NCI-H1092 (cell line): ENCODE results near the gene SCN2A.
"Not testable (repeated sequence)": the region's sequence is repeated elsewhere in the genome, so short reads cannot be mapped to it uniquely, and the experiment has no call there.

Source experiments
- DNase-seq: peaks from one replicate; lab custom pipeline; 2025; lab: John Stamatoyannopoulos, UW

Gene SCN2A

GRCh38 chr2:165328272-165328671, 89.1 kb downstream of the SCN2A start:
- DNase-seq = no peak

GRCh38 chr2:165344276-165344675, 105.1 kb downstream of the SCN2A start:
- DNase-seq = not testable (repeated sequence)

GRCh38 chr2:165348441-165348840, 109.2 kb downstream of the SCN2A start:
- no peak for DNase-seq

GRCh38 chr2:165349181-165349580, 110.0 kb downstream of the SCN2A start:
- no peak for DNase-seq

DNA sequence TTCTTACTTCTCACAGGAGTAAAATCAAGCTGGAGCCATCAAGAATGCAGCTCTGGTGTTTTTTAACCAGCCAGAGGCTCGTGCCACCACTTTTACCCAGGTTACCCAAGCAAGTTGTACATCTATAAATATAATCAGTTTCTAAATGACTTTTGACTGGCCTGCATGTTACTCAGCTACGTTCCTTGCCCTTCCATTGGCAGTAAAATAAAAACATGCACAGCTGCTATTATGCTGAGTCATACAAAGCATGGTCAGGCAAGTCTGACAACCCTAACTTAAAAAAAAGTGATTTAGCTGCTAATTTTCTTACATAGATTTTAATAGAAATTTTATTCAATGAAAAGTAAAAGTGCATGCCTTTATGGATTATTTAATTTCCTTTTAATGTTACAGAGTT, 118.5 kb downstream of the SCN2A start:
- no peak for DNase-seq

DNA sequence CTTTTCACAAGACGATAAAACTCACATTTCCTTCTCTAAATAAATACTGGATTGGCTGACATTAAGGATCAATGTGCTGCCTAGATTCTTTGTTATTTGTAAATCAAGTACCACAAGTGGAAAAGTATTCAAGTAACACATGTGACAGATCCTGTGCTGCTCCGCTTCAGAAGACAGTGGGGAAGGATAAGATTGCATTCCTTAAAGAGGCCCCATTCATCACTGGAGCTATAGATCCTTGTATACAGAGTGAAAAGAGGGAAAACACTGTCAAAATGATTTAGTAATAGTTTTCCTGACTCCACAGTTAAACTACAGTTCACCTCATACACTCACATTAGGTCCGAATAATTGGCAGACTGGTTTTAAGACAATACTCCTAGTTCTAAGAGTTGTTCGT, 122.3 kb downstream of the SCN2A start:
- DNase-seq = no peak

GRCh38 chr2:165369131-165369897, 130.1 kb downstream of the SCN2A start:
- no peak for DNase-seq

DNA sequence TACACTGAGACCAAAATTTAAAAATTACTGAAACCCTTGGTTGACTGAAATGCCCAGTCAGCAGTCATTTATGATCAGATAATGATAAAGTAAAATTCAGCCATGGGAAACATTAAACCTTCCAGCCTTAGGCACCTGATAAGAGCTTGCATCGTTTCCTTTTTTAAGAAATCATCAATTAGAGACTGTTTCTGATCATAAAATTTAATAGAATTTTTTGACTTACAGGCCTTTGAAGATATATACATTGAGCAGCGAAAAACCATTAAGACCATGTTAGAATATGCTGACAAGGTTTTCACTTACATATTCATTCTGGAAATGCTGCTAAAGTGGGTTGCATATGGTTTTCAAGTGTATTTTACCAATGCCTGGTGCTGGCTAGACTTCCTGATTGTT, 130.7 kb downstream of the SCN2A start:
- DNase-seq = no peak

DNA sequence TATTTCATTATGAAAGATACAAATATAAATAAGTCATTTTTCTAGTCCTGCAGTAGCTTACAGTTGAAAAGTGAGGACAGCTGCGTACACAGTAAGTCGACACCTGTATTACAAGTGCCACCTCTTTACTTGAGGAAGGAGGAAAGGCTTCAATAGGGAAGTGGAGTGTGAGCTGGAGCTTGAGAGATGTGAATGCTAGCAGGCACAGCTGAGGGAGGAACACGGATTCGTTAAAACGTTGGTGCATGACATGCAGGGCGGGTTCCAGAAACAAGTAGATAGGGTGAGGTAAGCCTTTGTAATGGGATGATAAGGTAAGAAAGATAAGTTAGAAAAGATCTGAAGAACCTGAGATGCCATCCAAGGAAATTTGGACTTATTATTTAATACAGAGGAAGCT, 132.1 kb downstream of the SCN2A start:
- peak; percentile 62 for DNase-seq

- DNase-seq = no peak
Observed at GRCh38 chr2:165373278-165374010, 134.2 kb downstream of the SCN2A start.

GRCh38 chr2:165376571-165376975, 137.4 kb downstream of the SCN2A start:
- DNase-seq = no peak

- no peak for DNase-seq
Observed at GRCh38 chr2:165382362-165382761, 143.1 kb downstream of the SCN2A start.

GRCh38 chr2:165390875-165391274, 151.7 kb downstream of the SCN2A start:
- DNase-seq = no peak

GRCh38 chr2:165391791-165392190, 152.6 kb downstream of the SCN2A start:
- DNase-seq = no peak

GRCh38 chr2:165398603-165399002, 159.4 kb downstream of the SCN2A start:
- not testable (repeated sequence) for DNase-seq

DNA sequence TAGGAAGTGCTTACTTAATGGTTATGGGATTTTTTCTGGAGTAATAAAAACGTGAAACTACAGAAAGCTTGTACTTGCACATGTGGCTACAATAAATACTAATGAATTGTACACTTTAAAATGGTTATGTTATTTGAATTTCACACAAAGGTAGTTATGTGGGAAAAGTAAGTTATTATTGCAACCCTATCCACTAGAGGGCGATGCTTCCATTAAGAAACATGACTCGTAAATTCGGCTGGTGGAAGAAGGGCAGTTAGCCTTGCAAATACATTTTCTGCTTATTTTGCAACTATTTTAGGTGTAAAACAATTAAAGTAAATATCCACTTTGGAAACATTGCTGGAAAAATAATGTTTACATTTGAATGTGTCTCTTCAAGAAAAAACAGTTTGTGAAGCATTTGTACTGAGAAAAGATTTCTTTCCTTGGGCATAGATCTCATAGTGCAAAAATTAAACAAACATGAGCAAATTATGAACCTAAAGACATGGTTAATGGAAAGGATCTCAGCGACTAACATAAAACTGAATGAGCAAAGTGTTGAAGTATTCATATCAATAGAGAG, 162.2 kb downstream of the SCN2A start:
- peak; percentile 49 for DNase-seq

- no peak for DNase-seq
Observed at GRCh38 chr2:165402162-165402561, 162.9 kb downstream of the SCN2A start.

DNA sequence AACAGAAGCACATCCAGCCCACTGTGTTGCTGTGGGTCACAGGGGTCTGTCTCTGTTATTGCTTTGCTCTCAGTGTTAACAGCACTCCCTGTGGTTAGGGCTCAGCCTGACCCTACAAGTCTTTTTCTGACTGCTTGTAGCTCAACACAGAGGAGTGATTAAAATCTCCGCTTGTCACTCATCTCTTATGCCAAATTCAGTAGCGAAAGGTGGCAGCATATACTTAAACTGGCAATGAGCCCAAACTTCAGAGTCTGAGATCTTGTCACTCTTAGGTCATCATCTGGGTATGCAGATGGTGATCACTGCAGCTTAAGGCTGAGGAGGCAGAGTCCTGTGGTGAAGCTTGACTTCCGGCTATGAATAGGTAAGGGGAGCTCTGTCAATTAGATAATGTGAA, 167.0 kb downstream of the SCN2A start:
- no peak for DNase-seq

DNA sequence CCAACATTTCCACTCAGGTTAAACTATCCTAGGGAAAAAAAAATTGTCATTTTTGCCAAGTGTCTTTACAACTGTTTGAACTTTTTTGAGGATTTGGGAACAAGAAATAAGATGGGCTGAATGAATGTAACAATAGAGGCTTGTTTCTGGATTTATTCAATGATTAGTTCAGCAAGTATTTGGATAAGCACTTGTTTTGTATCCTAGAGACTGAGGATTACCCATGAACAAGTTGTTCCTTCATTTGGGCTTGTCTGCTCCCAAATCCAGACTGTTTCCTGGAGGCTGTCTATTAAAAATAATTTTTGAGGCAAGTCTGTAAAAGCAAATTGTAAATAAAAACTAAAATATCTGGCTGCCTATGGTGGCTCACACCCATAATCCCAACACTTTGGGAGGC, 168.3 kb downstream of the SCN2A start:
- no peak for DNase-seq

DNA sequence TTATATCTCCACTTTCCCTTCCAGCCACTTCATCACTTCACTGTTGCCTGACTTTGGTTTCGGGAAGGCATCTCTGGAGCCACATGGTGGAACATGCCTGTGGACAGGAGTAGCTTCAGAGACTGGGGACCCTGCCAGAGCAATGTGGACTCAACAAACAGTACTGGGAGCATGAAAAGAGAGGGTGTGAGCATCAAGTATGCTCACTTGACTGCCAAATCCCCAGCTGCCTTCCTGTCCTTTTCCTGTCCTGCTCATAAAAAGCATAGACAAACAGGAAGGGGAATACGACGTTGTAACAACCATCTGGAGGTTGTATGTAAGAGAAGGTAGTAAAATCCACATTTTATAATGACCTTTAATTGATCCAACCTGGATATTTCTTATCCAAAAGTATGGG, 169.0 kb downstream of the SCN2A start:
- DNase-seq = peak; percentile 54

DNA sequence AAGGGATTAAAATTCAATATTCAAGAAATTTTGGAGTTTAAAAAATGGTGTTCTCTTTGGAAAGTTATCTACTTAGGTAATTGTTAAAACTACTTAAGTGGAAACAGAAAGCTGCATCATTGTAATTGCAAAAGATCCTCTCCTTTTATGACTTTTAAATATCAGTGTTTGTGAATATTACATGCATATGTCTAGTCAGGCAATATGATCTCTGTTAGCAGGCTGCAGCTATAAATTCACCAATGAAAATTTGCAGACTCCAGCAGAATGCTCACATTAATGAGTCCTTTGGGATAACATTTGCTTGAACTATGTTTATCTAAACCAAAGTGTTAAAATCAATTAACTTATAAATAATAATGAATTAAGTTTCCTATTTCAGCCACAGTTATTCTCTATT, 171.1 kb downstream of the SCN2A start:
- no peak for DNase-seq

DNA sequence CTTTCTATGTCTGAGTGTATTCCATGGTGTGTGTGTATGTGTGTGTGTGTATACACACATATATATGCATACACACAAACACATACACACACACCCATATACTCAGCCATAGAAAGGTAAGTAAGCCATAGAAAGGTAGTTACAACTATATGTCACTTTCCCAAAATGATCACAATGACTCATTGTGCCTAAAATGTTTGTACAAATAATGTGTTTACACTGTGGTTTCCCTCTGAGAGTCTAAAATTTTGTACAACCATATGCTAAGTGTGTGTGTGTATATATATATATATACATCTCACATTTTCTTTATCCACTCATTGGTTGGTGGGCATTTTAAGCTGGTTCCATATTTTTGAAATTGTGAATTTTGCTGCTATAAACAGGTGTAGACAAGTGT, 175.0 kb downstream of the SCN2A start:
- no peak for DNase-seq

- DNase-seq = no peak
Observed at GRCh38 chr2:165417009-165417408, 177.8 kb downstream of the SCN2A start.
